WTC11 (cell line): Measurements from ENCODE around the gene PCBD2. TPM values are rescaled to one million over a fixed set of nuclear protein-coding genes. Genes with fewer than 3 reads are reported as not detected.

Experiments
- ATAC-seq: fragments of 200-7000 bp; cut with Tn5 transposase; 2 replicates; pipeline ENCODE4 v1.10.0; 2021; ENCODE audit warnings: mild to moderate bottlenecking, moderate library complexity
- CTCF ChIA-PET: fragments of 300-600 bp; sonication (Branson Sonifier 250); formaldehyde crosslinking; loops from one replicate; lab custom pipeline; 2021; ENCODE audit warnings: antibody characterized with exemption; lab: Charles Lee
- POLR2A ChIA-PET: fragments of 350-600 bp; sonication (Branson Sonifier 250); formaldehyde crosslinking; loops from one replicate; lab custom pipeline; 2021; ENCODE audit warnings: antibody characterized with exemption; lab: Charles Lee
- DNase-seq: peaks from one replicate; pipeline ENCODE4 v3.0.0; 2021; ENCODE audit warnings: low spot score
- H3K27ac Mint-ChIP-seq: 2 replicates; pipeline ENCODE4 v1.8.0; 2021; ENCODE audit warnings: mixed read lengths
- H3K27me3 Mint-ChIP-seq: 2 replicates; pipeline ENCODE4 v1.8.0; 2021; ENCODE audit warnings: low read depth, mild to moderate bottlenecking, moderate library complexity, mixed read lengths
- H3K36me3 Mint-ChIP-seq: 2 replicates; pipeline ENCODE4 v1.8.0; 2021; ENCODE audit warnings: mixed read lengths
- H3K4me1 Mint-ChIP-seq: 2 replicates; pipeline ENCODE4 v1.8.0; 2022; ENCODE audit warnings: mixed read lengths
- H3K4me3 Mint-ChIP-seq: 2 replicates; pipeline ENCODE4 v1.8.0; 2021; ENCODE audit warnings: mild to moderate bottlenecking, moderate library complexity, mixed read lengths
- H3K9me3 Mint-ChIP-seq: 2 replicates; pipeline ENCODE4 v1.8.0; 2021; ENCODE audit warnings: mixed read lengths
- CREB1 ChIP-seq: sonication (generic); formaldehyde crosslinking; IDR thresholded peaks from 2 replicates; pipeline ENCODE4 v1.8.0; 2023; ENCODE audit warnings: mild to moderate bottlenecking, missing genetic modification reagents
- CREM ChIP-seq: sonication (generic); formaldehyde crosslinking; IDR thresholded peaks from 2 replicates; pipeline ENCODE4 v1.8.1; 2022; ENCODE audit warnings: mild to moderate bottlenecking, missing genetic modification reagents, moderate library complexity
- E2F4 ChIP-seq: sonication (generic); formaldehyde crosslinking; IDR thresholded peaks from 2 replicates; pipeline ENCODE4 v1.8.1; 2022; ENCODE audit warnings: low read depth, mild to moderate bottlenecking, moderate library complexity, missing genetic modification reagents, borderline replicate concordance
- ELF4 ChIP-seq: sonication (generic); formaldehyde crosslinking; IDR thresholded peaks from 2 replicates; pipeline ENCODE4 v1.8.1; 2022; ENCODE audit warnings: low read depth, mild to moderate bottlenecking, moderate library complexity, missing genetic modification reagents
- EMX1 ChIP-seq: fragments of 250-450 bp; sonication (Bioruptor Pico); IDR thresholded peaks from 2 replicates; pipeline ENCODE4 v1.8.0; 2021; ENCODE audit warnings: mild to moderate bottlenecking
- ESRRA ChIP-seq: sonication (generic); formaldehyde crosslinking; IDR thresholded peaks from 2 replicates; pipeline ENCODE4 v1.8.1; 2022; ENCODE audit warnings: mild to moderate bottlenecking, missing genetic modification reagents, borderline replicate concordance
- ETV6 ChIP-seq: sonication (generic); formaldehyde crosslinking; IDR thresholded peaks from 2 replicates; pipeline ENCODE4 v1.8.1; 2022; ENCODE audit warnings: mild to moderate bottlenecking, missing genetic modification reagents
- FOXK1 ChIP-seq: sonication (generic); formaldehyde crosslinking; IDR thresholded peaks from 2 replicates; pipeline ENCODE4 v1.8.0; 2022; ENCODE audit warnings: mild to moderate bottlenecking, moderate library complexity, missing genetic modification reagents
- JUN ChIP-seq: sonication (generic); formaldehyde crosslinking; IDR thresholded peaks from 2 replicates; pipeline ENCODE4 v1.8.0; 2023; ENCODE audit warnings: mild to moderate bottlenecking, missing genetic modification reagents
- NFYB ChIP-seq: sonication (generic); formaldehyde crosslinking; conservative IDR thresholded peaks from 2 replicates; pipeline ENCODE4 v1.8.0; 2022; ENCODE audit warnings: low read depth, missing genetic modification reagents
- STAT6 ChIP-seq: sonication (generic); formaldehyde crosslinking; conservative IDR thresholded peaks from 2 replicates; pipeline ENCODE4 v1.8.1; 2023; ENCODE audit warnings: mild to moderate bottlenecking, low read depth, missing genetic modification reagents, moderate library complexity
- TCF7 ChIP-seq: sonication (generic); formaldehyde crosslinking; IDR thresholded peaks from 2 replicates; pipeline ENCODE4 v1.8.0; 2022; ENCODE audit warnings: mild to moderate bottlenecking, low read depth, missing genetic modification reagents, moderate library complexity
- TEAD4 ChIP-seq: sonication (generic); formaldehyde crosslinking; IDR thresholded peaks from 2 replicates; pipeline ENCODE4 v1.8.0; 2022; ENCODE audit warnings: mild to moderate bottlenecking, missing genetic modification reagents
- USF1 ChIP-seq: sonication (generic); formaldehyde crosslinking; IDR thresholded peaks from 2 replicates; pipeline ENCODE4 v1.8.0; 2022; ENCODE audit warnings: mild to moderate bottlenecking, missing genetic modification reagents
- USF2 ChIP-seq: sonication (generic); formaldehyde crosslinking; IDR thresholded peaks from 2 replicates; pipeline ENCODE4 v1.8.1; 2023; ENCODE audit warnings: mild to moderate bottlenecking, missing genetic modification reagents, moderate library complexity
- ZBTB43 ChIP-seq: sonication (generic); formaldehyde crosslinking; IDR thresholded peaks from 2 replicates; pipeline ENCODE4 v1.8.1; 2023; ENCODE audit warnings: mild to moderate bottlenecking, missing genetic modification reagents
- ZMAT4 ChIP-seq: fragments of 250-450 bp; sonication (Bioruptor Pico); IDR thresholded peaks from 2 replicates; pipeline ENCODE4 v1.9.0; 2021; ENCODE audit warnings: mild to moderate bottlenecking
- ZNF138 ChIP-seq: sonication (generic); formaldehyde crosslinking; conservative IDR thresholded peaks from 2 replicates; pipeline ENCODE4 v1.8.1; 2022; ENCODE audit warnings: mild to moderate bottlenecking, moderate library complexity, missing genetic modification reagents
- ZNF416 ChIP-seq: fragments of 250-450 bp; sonication (Bioruptor Pico); IDR thresholded peaks from 2 replicates; pipeline ENCODE4 v1.9.0; 2021; ENCODE audit warnings: mild to moderate bottlenecking, inconsistent platforms
- ZNF423 ChIP-seq: fragments of 250-450 bp; sonication (Bioruptor Pico); IDR thresholded peaks from 2 replicates; pipeline ENCODE4 v2.1.2; 2022; ENCODE audit warnings: mild to moderate bottlenecking, moderate library complexity
- ZNF512 ChIP-seq: sonication (generic); formaldehyde crosslinking; IDR thresholded peaks from 2 replicates; pipeline ENCODE4 v1.8.1; 2022; ENCODE audit warnings: missing genetic modification reagents, borderline replicate concordance
- total RNA-seq: library from RNA; stranded (reverse); gene quantifications from 3 replicates; pipeline ENCODE4 v1.2.3, GENCODE V29; 2021

PCBD2 gene
- total RNA-seq, 1 experiment from 2014 or later: 9.9 TPM

GRCh38 chr5:134918861-134919260 is 13.9 kb downstream of the PCBD2 start:
- peaks cover 14% of the 10 kb centered on the region for H3K36me3 Mint-ChIP-seq
- H3K27ac Mint-ChIP-seq: no peak overlapping the region
- no peak for ATAC-seq
- H3K27me3 Mint-ChIP-seq: no peaks in the 10 kb centered on the region
- no peaks in the 10 kb centered on the region for H3K9me3 Mint-ChIP-seq
- CTCF ChIA-PET: interaction anchor here (1.0 kb wide), 1 partner anchor 14 kb away, joined by 3 read pairs; no protein-coding TSS in a partner anchor
- H3K4me1 Mint-ChIP-seq: no peaks in the 10 kb centered on the region
- no peak overlapping the region for H3K4me3 Mint-ChIP-seq
- no peak for DNase-seq
- POLR2A ChIA-PET: no interaction called here
- no peak for TF ChIP-seq USF2 (CRISPR knock-in tag)
- no peak for TF ChIP-seq ZNF138 (CRISPR knock-in tag)
- no peak for TF ChIP-seq ZNF416
- TF ChIP-seq ZNF423 (CRISPR knock-in tag): no peak
- TF ChIP-seq FOXK1: no peak
- TF ChIP-seq JUN: no peak
- no peak for TF ChIP-seq E2F4 (CRISPR knock-in tag)
- no peak for TF ChIP-seq ELF4 (CRISPR knock-in tag)
- TF ChIP-seq NFYB (CRISPR knock-in tag): no peak
- TF ChIP-seq ESRRA (CRISPR knock-in tag): no peak
- no peak for TF ChIP-seq EMX1 (CRISPR knock-in tag)
- TF ChIP-seq ETV6 (CRISPR knock-in tag): no peak
- TF ChIP-seq ZBTB43 (CRISPR knock-in tag): no peak
- TF ChIP-seq ZMAT4 (CRISPR knock-in tag): no peak
- TF ChIP-seq TEAD4 (CRISPR knock-in tag): no peak
- no peak for TF ChIP-seq CREM
- TF ChIP-seq, all 79 proteins: peak for 0

- Mint-ChIP-seq H3K4me3 (no peak overlapping the region), H3K27ac (no peak overlapping the region), H3K4me1 (no peaks in the 10 kb centered on the region), H3K36me3 (peaks cover 11% of the 10 kb centered on the region), H3K27me3 (no peaks in the 10 kb centered on the region), H3K9me3 (no peaks in the 10 kb centered on the region)
- no peak for ATAC-seq
- no peak for DNase-seq
- ChIA-PET CTCF (interaction anchor here (0.7 kb wide), 1 partner anchor 84 kb away, joined by 3 read pairs; no protein-coding TSS in a partner anchor), POLR2A (no interaction called here)
- TF ChIP-seq ZNF512 (CRISPR knock-in tag) (no peak), CREM (no peak)
These were observed 16.1 kb downstream of the PCBD2 start for GRCh38 chr5:134920848-134921575.

- ChIA-PET CTCF (interaction anchor here (1.5 kb wide), 1 partner anchor 15 kb away, joined by 8 read pairs; no protein-coding TSS in a partner anchor), POLR2A (no interaction called here)
- Mint-ChIP-seq H3K27ac (no peak overlapping the region), H3K27me3 (no peaks in the 10 kb centered on the region), H3K36me3 (peaks cover 6% of the 10 kb centered on the region; the same call in 1 of the 2 replicates), H3K4me3 (no peak overlapping the region), H3K4me1 (peaks cover 3% of the 10 kb centered on the region; the same call in 1 of the 2 replicates), H3K9me3 (no peaks in the 10 kb centered on the region)
- ATAC-seq (no peak), DNase-seq (no peak)
- TF ChIP-seq ZNF138 (CRISPR knock-in tag) (no peak), CREB1 (no peak), USF1 (no peak), STAT6 (CRISPR knock-in tag) (no peak), TCF7 (CRISPR knock-in tag) (no peak)
These were observed 27.6 kb downstream of the PCBD2 start for GRCh38 chr5:134932508-134932907.
